ENCODE measurements around the gene C17orf58. TPM values are rescaled to one million over a fixed set of nuclear protein-coding genes. Genes with fewer than 3 reads are reported as not detected.

The C17orf58 gene
- total and polyA plus RNA-seq, 9 of the 15 experiments (the other 6 are each of a cell fraction or from before 2014, with no cell fraction given): 8.6 to 37.4 (median 27.6) TPM

DNA sequence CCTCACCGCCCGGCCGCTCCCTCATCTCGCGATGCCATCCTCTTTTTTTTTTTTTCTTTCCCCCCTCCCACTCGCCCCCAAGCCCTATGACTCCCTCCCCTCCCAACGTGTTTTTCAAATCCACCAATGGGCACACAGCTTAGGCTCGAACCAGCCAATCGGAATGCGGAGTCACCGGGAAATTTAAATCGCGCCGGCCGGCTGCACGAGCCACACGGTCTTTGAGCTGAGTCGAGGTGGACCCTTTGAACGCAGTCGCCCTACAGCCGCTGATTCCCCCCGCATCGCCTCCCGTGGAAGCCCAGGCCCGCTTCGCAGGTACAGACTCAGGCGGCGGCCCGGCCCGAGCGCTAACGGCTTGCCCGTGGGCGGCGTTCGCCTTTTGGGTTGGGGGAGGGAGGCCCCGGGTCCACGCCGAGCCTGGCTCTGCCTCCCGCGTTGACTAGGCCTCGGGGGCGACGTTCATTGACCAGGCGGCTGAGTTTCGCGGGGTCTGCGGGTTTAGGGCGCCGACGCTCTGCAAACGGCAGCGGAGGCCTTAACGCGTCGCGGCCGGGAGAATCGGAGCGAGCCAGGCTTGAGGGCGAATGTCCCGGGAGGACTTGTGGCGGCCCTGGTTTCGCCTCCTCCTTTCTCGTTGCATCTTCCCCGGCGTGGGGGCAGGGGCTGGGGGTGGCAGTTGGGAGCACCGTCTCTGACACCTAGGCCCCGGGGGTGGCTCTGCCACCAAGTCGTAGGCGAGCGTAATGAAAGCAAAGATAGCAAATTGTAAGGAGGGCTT is 39.4 kb upstream of the C17orf58 start, which contains the start of gene KPNA2 (continued):
- TF ChIP-seq SMARCA5 (IDR thresholded peaks at IDR 0.05): no peak
- peak; percentile 61 for TF ChIP-seq PML (IDR thresholded peaks at IDR 0.05; ENCODE audit: low read length)
- TF ChIP-seq, protein P1, sequence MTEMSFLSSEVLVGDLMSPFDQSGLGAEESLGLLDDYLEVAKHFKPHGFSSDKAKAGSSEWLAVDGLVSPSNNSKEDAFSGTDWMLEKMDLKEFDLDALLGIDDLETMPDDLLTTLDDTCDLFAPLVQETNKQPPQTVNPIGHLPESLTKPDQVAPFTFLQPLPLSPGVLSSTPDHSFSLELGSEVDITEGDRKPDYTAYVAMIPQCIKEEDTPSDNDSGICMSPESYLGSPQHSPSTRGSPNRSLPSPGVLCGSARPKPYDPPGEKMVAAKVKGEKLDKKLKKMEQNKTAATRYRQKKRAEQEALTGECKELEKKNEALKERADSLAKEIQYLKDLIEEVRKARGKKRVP (CRISPR knock-in tag; IDR thresholded peaks at IDR 0.05): no peak
- TF ChIP-seq, protein P2, sequence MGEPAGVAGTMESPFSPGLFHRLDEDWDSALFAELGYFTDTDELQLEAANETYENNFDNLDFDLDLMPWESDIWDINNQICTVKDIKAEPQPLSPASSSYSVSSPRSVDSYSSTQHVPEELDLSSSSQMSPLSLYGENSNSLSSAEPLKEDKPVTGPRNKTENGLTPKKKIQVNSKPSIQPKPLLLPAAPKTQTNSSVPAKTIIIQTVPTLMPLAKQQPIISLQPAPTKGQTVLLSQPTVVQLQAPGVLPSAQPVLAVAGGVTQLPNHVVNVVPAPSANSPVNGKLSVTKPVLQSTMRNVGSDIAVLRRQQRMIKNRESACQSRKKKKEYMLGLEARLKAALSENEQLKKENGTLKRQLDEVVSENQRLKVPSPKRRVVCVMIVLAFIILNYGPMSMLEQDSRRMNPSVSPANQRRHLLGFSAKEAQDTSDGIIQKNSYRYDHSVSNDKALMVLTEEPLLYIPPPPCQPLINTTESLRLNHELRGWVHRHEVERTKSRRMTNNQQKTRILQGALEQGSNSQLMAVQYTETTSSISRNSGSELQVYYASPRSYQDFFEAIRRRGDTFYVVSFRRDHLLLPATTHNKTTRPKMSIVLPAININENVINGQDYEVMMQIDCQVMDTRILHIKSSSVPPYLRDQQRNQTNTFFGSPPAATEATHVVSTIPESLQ (CRISPR knock-in tag; IDR thresholded peaks at IDR 0.05): peak; percentile 48; the same call in 1 of the 2 replicates
- no peak for TF ChIP-seq KAT8 (IDR thresholded peaks at IDR 0.05; ENCODE audit: low read depth)
- peak; percentile 98 for TF ChIP-seq RBM22 (IDR thresholded peaks at IDR 0.05; ENCODE audit: low read depth, low read length, poor library complexity, severe bottlenecking)
- TF ChIP-seq, protein P3, sequence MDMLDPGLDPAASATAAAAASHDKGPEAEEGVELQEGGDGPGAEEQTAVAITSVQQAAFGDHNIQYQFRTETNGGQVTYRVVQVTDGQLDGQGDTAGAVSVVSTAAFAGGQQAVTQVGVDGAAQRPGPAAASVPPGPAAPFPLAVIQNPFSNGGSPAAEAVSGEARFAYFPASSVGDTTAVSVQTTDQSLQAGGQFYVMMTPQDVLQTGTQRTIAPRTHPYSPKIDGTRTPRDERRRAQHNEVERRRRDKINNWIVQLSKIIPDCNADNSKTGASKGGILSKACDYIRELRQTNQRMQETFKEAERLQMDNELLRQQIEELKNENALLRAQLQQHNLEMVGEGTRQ (CRISPR knock-in tag; IDR thresholded peaks at IDR 0.05): no peak
- TF ChIP-seq SMAD2 (IDR thresholded peaks at IDR 0.05; ENCODE audit: low read depth, low read length): no peak
- TF ChIP-seq EHMT2 (IDR thresholded peaks at IDR 0.05): no peak
- no peak for TF ChIP-seq E2F3 (CRISPR knock-in tag; IDR thresholded peaks at IDR 0.05)
- TF ChIP-seq RBBP5 (IDR thresholded peaks at IDR 0.05; ENCODE audit: borderline replicate concordance, insufficient read depth, low read length, poor library complexity, severe bottlenecking): peak; percentile 91
- TF ChIP-seq, protein P4, sequence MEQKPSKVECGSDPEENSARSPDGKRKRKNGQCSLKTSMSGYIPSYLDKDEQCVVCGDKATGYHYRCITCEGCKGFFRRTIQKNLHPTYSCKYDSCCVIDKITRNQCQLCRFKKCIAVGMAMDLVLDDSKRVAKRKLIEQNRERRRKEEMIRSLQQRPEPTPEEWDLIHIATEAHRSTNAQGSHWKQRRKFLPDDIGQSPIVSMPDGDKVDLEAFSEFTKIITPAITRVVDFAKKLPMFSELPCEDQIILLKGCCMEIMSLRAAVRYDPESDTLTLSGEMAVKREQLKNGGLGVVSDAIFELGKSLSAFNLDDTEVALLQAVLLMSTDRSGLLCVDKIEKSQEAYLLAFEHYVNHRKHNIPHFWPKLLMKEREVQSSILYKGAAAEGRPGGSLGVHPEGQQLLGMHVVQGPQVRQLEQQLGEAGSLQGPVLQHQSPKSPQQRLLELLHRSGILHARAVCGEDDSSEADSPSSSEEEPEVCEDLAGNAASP (IDR thresholded peaks at IDR 0.05): no peak
- TF ChIP-seq, protein P5, sequence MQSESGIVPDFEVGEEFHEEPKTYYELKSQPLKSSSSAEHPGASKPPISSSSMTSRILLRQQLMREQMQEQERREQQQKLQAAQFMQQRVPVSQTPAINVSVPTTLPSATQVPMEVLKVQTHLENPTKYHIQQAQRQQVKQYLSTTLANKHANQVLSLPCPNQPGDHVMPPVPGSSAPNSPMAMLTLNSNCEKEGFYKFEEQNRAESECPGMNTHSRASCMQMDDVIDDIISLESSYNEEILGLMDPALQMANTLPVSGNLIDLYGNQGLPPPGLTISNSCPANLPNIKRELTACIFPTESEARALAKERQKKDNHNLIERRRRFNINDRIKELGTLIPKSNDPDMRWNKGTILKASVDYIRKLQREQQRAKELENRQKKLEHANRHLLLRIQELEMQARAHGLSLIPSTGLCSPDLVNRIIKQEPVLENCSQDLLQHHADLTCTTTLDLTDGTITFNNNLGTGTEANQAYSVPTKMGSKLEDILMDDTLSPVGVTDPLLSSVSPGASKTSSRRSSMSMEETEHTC (IDR thresholded peaks at IDR 0.05): peak; percentile 61; the same call in 1 of the 2 replicates
- peak; percentile 77 for TF ChIP-seq MYC (IDR thresholded peaks at IDR 0.05; ENCODE audit: low read depth, low read length)
- TF ChIP-seq MYC (CRISPR knock-in tag; IDR thresholded peaks at IDR 0.05; ENCODE audit: borderline replicate concordance, low read depth): peak; percentile 87; the same call in 1 of the 2 replicates
- no peak for TF ChIP-seq BRF1 (IDR thresholded peaks at IDR 0.05; ENCODE audit: borderline replicate concordance, extremely low read depth, insufficient read length)
- no peak for TF ChIP-seq MCM3 (IDR thresholded peaks at IDR 0.05)
- TF ChIP-seq HNRNPUL1 (IDR thresholded peaks at IDR 0.05; ENCODE audit: low read length): no peak; the same call in 1 of the 2 replicates
- 0 out of 2 replicates have a peak, but pooled peaks have one; percentile 21 for TF ChIP-seq CTBP1 (IDR thresholded peaks at IDR 0.05; ENCODE audit: borderline replicate concordance)
- no peak for TF ChIP-seq MAFG (tag; conservative IDR thresholded peaks at IDR 0.05)
- no peak for TF ChIP-seq GATA2 (CRISPR knock-in tag; IDR thresholded peaks at IDR 0.05)
- no peak for TF ChIP-seq LARP7 (IDR thresholded peaks at IDR 0.05)
- peak; percentile 98 for TF ChIP-seq SAP30 (IDR thresholded peaks at IDR 0.05; ENCODE audit: borderline replicate concordance, insufficient read depth, low read depth, low read length, poor library complexity, severe bottlenecking)
